Inferior parietal cortex (tissue), 1 donor: Measurements from ENCODE around the gene NDUFC2.
A peak's percentile ranks its signal among the peaks of the same experiment; 100 is the strongest.
"Not testable (repeated sequence)": the region's sequence is repeated elsewhere in the genome, so short reads cannot be mapped to it uniquely, and the experiment has no call there.

ENCODE experiments used
- DNase-seq: peaks from one replicate; pipeline ENCODE4 v3.0.0-alpha.2; 2016; ENCODE audit errors: extremely low spot score

Gene NDUFC2

GRCh38 chr11:78030429-78031325, 49.0 kb downstream of the NDUFC2 start:
- DNase-seq: peak; percentile 91

GRCh38 chr11:78028423-78028822, 51.2 kb downstream of the NDUFC2 start:
- DNase-seq: not testable (repeated sequence)

GRCh38 chr11:78027759-78028158, 51.9 kb downstream of the NDUFC2 start:
- DNase-seq: no peak

GRCh38 chr11:78025378-78025777, 54.3 kb downstream of the NDUFC2 start:
- no peak for DNase-seq

GRCh38 chr11:78023426-78023825, 56.2 kb downstream of the NDUFC2 start:
- DNase-seq: no peak

- no peak for DNase-seq
Measured at GRCh38 chr11:78022397-78023396, 57.0 kb downstream of the NDUFC2 start, which contains the start of gene KCTD14. Gene KCTD14 (minus strand): TSS chr11:78023276. CDS start chr11:78023249, 27 bp downstream.

- no peak for DNase-seq
Measured at GRCh38 chr11:78021611-78022010, 58.1 kb downstream of the NDUFC2 start.

GRCh38 chr11:78020246-78020645, 59.4 kb downstream of the NDUFC2 start:
- no peak for DNase-seq

- no peak for DNase-seq
Measured at GRCh38 chr11:78019808-78020207, 59.9 kb downstream of the NDUFC2 start.
